ENCODE measurements around the gene EFEMP2.
A peak's percentile ranks its signal among the peaks of the same experiment; 100 is the strongest.

The EFEMP2 gene

GRCh38 chr11:65871811-65872548 lies 620 bp downstream of the EFEMP2 start:
- H3K4me3 ChIP-seq (ENCODE audit: low read depth, low read length) = peak overlapping the region; percentile 78
- TF ChIP-seq, protein P1, sequence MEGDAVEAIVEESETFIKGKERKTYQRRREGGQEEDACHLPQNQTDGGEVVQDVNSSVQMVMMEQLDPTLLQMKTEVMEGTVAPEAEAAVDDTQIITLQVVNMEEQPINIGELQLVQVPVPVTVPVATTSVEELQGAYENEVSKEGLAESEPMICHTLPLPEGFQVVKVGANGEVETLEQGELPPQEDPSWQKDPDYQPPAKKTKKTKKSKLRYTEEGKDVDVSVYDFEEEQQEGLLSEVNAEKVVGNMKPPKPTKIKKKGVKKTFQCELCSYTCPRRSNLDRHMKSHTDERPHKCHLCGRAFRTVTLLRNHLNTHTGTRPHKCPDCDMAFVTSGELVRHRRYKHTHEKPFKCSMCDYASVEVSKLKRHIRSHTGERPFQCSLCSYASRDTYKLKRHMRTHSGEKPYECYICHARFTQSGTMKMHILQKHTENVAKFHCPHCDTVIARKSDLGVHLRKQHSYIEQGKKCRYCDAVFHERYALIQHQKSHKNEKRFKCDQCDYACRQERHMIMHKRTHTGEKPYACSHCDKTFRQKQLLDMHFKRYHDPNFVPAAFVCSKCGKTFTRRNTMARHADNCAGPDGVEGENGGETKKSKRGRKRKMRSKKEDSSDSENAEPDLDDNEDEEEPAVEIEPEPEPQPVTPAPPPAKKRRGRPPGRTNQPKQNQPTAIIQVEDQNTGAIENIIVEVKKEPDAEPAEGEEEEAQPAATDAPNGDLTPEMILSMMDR (IDR thresholded peaks at IDR 0.05; ENCODE audit: low read depth, low read length) = no peak

- TF ChIP-seq, protein P1 (IDR thresholded peaks at IDR 0.05; ENCODE audit: low read depth, low read length) = no peak
- H3K4me3 ChIP-seq (ENCODE audit: low read depth, low read length) = peak overlapping the region; percentile 78
These were observed 1.6 kb downstream of the EFEMP2 start for GRCh38 chr11:65870706-65871681.

DNA sequence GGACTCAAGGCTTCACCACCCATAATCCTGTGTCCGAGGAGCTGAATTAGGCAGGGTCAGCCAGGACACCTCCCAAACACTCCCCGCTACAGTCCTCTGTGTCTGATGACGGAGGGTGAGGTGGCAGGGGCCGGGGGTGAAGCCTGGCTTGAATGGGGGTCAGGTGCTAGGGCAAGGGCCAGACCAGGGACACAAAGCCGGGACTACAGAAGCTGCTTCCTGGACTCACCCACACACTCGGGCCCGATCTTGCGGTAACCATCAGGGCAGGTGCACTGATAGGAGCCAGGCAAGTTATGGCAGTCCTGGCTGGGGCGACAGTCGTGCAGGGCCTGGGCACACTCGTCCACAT lies 2.3 kb downstream of the EFEMP2 start:
- H3K4me3 ChIP-seq (ENCODE audit: low read depth, low read length) = no peak overlapping the region; the same call in 1 of the 2 replicates

GRCh38 chr11:65869643-65870306 lies 2.8 kb downstream of the EFEMP2 start:
- TF ChIP-seq, protein P1 (IDR thresholded peaks at IDR 0.05; ENCODE audit: low read depth, low read length) = no peak
- H3K4me3 ChIP-seq (ENCODE audit: low read depth, low read length) = no peak overlapping the region

More for the DNA sequence above, 2.3 kb downstream of the EFEMP2 start:
- TF ChIP-seq, protein P1 (IDR thresholded peaks at IDR 0.05; ENCODE audit: low read depth, low read length) = no peak

DNA sequence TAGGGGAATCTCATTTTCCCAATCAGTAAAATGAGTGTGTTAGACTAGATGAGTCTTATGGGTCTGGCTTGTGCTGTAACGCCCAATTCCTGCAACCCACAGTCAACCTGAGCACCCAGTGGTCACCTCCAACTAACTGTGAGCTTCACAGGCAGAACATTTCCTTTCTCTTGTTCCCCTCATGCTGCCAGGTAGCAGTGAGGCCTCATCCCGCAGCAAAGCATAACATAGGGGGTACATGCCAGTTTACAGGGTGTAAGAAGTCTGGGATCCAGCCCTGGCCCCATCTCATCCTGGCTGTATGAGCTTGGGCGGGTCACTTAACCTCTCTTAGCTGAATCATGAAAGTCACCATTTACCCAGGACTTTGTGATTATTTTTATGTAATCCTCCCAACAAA lies 3.7 kb downstream of the EFEMP2 start:
- TF ChIP-seq, protein P1 (IDR thresholded peaks at IDR 0.05; ENCODE audit: low read depth, low read length) = no peak

GRCh38 chr11:65868076-65868667 lies 4.4 kb downstream of the EFEMP2 start:
- TF ChIP-seq, protein P1 (IDR thresholded peaks at IDR 0.05; ENCODE audit: low read depth, low read length) = no peak

More for the DNA sequence above, 3.7 kb downstream of the EFEMP2 start:
- no peak overlapping the region for H3K4me3 ChIP-seq (ENCODE audit: low read depth, low read length)

More at GRCh38 chr11:65868076-65868667, 4.4 kb downstream of the EFEMP2 start:
- no peak overlapping the region for H3K4me3 ChIP-seq (ENCODE audit: low read depth, low read length)
